Measurements from ENCODE around the gene STX3.

- no peak for TF ChIP-seq POLR2A (IDR thresholded peaks at IDR 0.05)
- peak in 1 of 3 donors; percentile 94 for TF ChIP-seq CTCF (IDR thresholded peaks at IDR 0.05)
Observed at GRCh38 chr11:59753650-59754493, 1.3 kb upstream of the STX3 start.
